ENCODE results near the gene RP2. TPM values are rescaled to one million over a fixed set of nuclear protein-coding genes. Genes with fewer than 3 reads are reported as not detected.
A peak's percentile ranks its signal among the peaks of the same experiment; 100 is the strongest.

RP2 gene
- total and polyA plus RNA-seq, 9 donors: 5.8 to 13.2 (median 8.4) TPM

GRCh38 chrX:46811121-46811520, 25.7 kb upstream of the RP2 start:
- no peaks in the 10 kb centered on the region for H3K36me3 ChIP-seq (ENCODE audit: control insufficient read depth, insufficient read depth, low read length)
- H3K4me1 ChIP-seq (ENCODE audit: control insufficient read depth, insufficient read depth, low read length): no peaks in the 10 kb centered on the region
- no peak overlapping the region for H3K4me3 ChIP-seq (ENCODE audit: low read length)
- H3K27ac ChIP-seq (ENCODE audit: low read length): no peak overlapping the region
- peak; percentile 18 for DNase-seq
- WGBS (ENCODE audit: insufficient coverage): no CpG with 5 or more reads among the region's 1 CpG
- no peaks in the 10 kb centered on the region for H3K9me3 ChIP-seq (replicated peaks; ENCODE audit: control insufficient read depth, low read depth, low read length)
- H3K27me3 ChIP-seq (ENCODE audit: control insufficient read depth, insufficient read depth, low read length): peaks cover 12% of the 10 kb centered on the region

GRCh38 chrX:46812445-46812844, 24.4 kb upstream of the RP2 start:
- WGBS (ENCODE audit: insufficient coverage): 70% methylated on average over 2 of the region's 2 CpGs
- no peaks in the 10 kb centered on the region for H3K9me3 ChIP-seq (replicated peaks; ENCODE audit: control insufficient read depth, low read depth, low read length)
- H3K4me1 ChIP-seq (ENCODE audit: control insufficient read depth, insufficient read depth, low read length): no peaks in the 10 kb centered on the region
- H3K36me3 ChIP-seq (ENCODE audit: control insufficient read depth, insufficient read depth, low read length): no peaks in the 10 kb centered on the region
- H3K27ac ChIP-seq (ENCODE audit: low read length): no peak overlapping the region
- no peak for DNase-seq
- peaks cover 14% of the 10 kb centered on the region for H3K27me3 ChIP-seq (ENCODE audit: control insufficient read depth, insufficient read depth, low read length)
- no peak overlapping the region for H3K4me3 ChIP-seq (ENCODE audit: low read length)

GRCh38 chrX:46814966-46815365, 21.9 kb upstream of the RP2 start:
- 68% methylated on average over 7 of the region's 7 CpGs for WGBS (ENCODE audit: insufficient coverage)

DNA sequence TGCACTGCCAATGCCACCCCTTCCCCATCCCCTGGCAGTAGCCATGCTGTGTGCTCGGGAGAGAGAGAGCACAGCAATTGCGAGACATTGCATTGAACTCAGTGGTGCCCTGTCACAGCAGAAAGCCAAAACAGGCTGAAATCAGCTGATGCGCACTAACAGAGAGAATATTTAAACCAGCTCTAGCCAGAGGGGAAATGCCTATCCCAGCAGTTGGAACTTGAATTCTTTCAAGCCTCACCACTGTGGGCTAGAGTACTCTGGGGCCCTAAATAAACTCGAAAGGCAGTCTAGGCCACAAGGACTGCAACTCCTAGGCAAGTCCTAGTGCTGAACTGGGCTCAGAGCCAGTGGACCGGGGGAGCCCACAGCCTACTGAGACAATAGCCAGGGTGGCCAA, 17.7 kb upstream of the RP2 start:
- 63% methylated on average over 4 of the region's 5 CpGs for WGBS (ENCODE audit: insufficient coverage)
- Histone ChIP-seq H3K27me3 (ENCODE audit: control insufficient read depth, insufficient read depth, low read length) (peaks cover 21% of the 10 kb centered on the region), H3K4me3 (ENCODE audit: low read length) (no peak overlapping the region), H3K27ac (ENCODE audit: low read length) (no peak overlapping the region), H3K36me3 (ENCODE audit: control insufficient read depth, insufficient read depth, low read length) (no peaks in the 10 kb centered on the region), H3K9me3 (replicated peaks; ENCODE audit: control insufficient read depth, low read depth, low read length) (no peaks in the 10 kb centered on the region), H3K4me1 (ENCODE audit: control insufficient read depth, insufficient read depth, low read length) (no peaks in the 10 kb centered on the region)
- DNase-seq: no peak

More at GRCh38 chrX:46814966-46815365, 21.9 kb upstream of the RP2 start:
- no peak for DNase-seq
- no peak overlapping the region for H3K4me3 ChIP-seq (ENCODE audit: low read length)
- H3K4me1 ChIP-seq (ENCODE audit: control insufficient read depth, insufficient read depth, low read length): no peaks in the 10 kb centered on the region
- no peaks in the 10 kb centered on the region for H3K9me3 ChIP-seq (replicated peaks; ENCODE audit: control insufficient read depth, low read depth, low read length)
- H3K27ac ChIP-seq (ENCODE audit: low read length): no peak overlapping the region
- H3K27me3 ChIP-seq (ENCODE audit: control insufficient read depth, insufficient read depth, low read length): peaks cover 23% of the 10 kb centered on the region
- H3K36me3 ChIP-seq (ENCODE audit: control insufficient read depth, insufficient read depth, low read length): no peaks in the 10 kb centered on the region

- no peak for DNase-seq
- no CpG with 5 or more reads among the region's 4 CpGs for WGBS (ENCODE audit: insufficient coverage)
- H3K27ac ChIP-seq (ENCODE audit: low read length): no peak overlapping the region
- no peak overlapping the region for H3K4me3 ChIP-seq (ENCODE audit: low read length)
- no peaks in the 10 kb centered on the region for H3K36me3 ChIP-seq (ENCODE audit: control insufficient read depth, insufficient read depth, low read length)
- H3K27me3 ChIP-seq (ENCODE audit: control insufficient read depth, insufficient read depth, low read length): peaks cover 17% of the 10 kb centered on the region
- no peaks in the 10 kb centered on the region for H3K4me1 ChIP-seq (ENCODE audit: control insufficient read depth, insufficient read depth, low read length)
- no peaks in the 10 kb centered on the region for H3K9me3 ChIP-seq (replicated peaks; ENCODE audit: control insufficient read depth, low read depth, low read length)
These were observed 16.3 kb upstream of the RP2 start for GRCh38 chrX:46820391-46821100.

- WGBS (ENCODE audit: insufficient coverage): 30% methylated on average over 2 of the region's 2 CpGs
- H3K4me3 ChIP-seq (ENCODE audit: low read length): no peak overlapping the region
- H3K27ac ChIP-seq (ENCODE audit: low read length): no peak overlapping the region
- no peaks in the 10 kb centered on the region for H3K4me1 ChIP-seq (ENCODE audit: control insufficient read depth, insufficient read depth, low read length)
- peaks cover 14% of the 10 kb centered on the region for H3K27me3 ChIP-seq (ENCODE audit: control insufficient read depth, insufficient read depth, low read length)
- no peaks in the 10 kb centered on the region for H3K36me3 ChIP-seq (ENCODE audit: control insufficient read depth, insufficient read depth, low read length)
- no peaks in the 10 kb centered on the region for H3K9me3 ChIP-seq (replicated peaks; ENCODE audit: control insufficient read depth, low read depth, low read length)
- no peak for DNase-seq
These were observed 13.4 kb upstream of the RP2 start for GRCh38 chrX:46823481-46823880.

GRCh38 chrX:46831765-46832327, 5.0 kb upstream of the RP2 start:
- peaks cover 9% of the 10 kb centered on the region for H3K27me3 ChIP-seq (ENCODE audit: control insufficient read depth, insufficient read depth, low read length)
- no peak overlapping the region for H3K4me3 ChIP-seq (ENCODE audit: low read length)
- no peak for DNase-seq
- peaks cover 3% of the 10 kb centered on the region for H3K4me1 ChIP-seq (ENCODE audit: control insufficient read depth, insufficient read depth, low read length)
- no peaks in the 10 kb centered on the region for H3K36me3 ChIP-seq (ENCODE audit: control insufficient read depth, insufficient read depth, low read length)
- no peaks in the 10 kb centered on the region for H3K9me3 ChIP-seq (replicated peaks; ENCODE audit: control insufficient read depth, low read depth, low read length)
- WGBS (ENCODE audit: insufficient coverage): 83% methylated on average over 2 of the region's 6 CpGs
- no peak overlapping the region for H3K27ac ChIP-seq (ENCODE audit: low read length)

DNA sequence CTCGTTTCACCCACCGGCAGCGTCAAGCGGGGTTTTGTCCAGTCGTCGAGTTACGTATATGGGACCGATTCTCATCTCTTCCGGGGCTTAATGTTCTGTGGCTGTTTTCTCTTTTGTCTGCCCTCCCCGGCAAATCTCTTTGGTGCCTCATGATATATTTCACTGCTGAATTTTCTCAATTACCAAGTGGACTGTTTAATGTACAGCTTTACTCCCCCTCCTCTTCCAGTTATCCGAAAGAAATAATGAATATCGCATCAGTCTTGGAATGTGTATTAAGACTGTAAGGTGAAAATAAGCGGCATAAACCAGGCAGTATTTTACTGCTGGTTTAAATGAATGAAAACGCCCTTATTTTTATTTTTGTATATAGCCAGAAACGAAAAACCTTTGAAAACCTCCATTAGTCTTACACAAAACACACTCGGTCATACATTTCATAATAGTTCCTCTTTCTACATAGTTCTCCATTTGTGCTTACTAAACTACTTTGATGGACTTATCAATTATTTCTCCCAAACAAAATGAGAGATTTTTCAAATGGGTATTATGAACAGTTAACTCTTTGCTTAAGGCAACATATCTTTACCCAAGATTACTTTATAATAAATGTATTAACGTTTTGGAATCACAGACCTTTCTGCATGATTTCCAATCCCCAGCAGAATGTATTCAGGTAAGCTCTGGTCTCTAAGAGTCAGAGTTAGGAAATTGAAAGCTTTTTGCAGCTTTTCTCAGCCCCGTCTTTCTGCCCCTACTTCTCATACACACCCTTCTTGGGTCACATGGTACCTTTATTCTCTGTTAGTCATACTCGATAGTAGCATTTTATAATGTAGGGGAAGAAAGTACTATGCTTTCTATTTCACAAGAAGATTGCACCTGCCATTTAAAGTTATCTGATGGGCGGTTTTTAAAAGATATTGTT, 979 bp downstream of the RP2 start:
- Histone ChIP-seq H3K4me3 (ENCODE audit: low read length) (peak overlapping the region; percentile 87), H3K4me1 (ENCODE audit: control insufficient read depth, insufficient read depth, low read length) (peaks cover 6% of the 10 kb centered on the region), H3K9me3 (replicated peaks; ENCODE audit: control insufficient read depth, low read depth, low read length) (no peaks in the 10 kb centered on the region), H3K27ac (ENCODE audit: low read length) (peak overlapping the region; percentile 95), H3K36me3 (ENCODE audit: control insufficient read depth, insufficient read depth, low read length) (no peaks in the 10 kb centered on the region), H3K27me3 (ENCODE audit: control insufficient read depth, insufficient read depth, low read length) (peaks cover 9% of the 10 kb centered on the region)
- peak; percentile 54 for DNase-seq
- WGBS (ENCODE audit: insufficient coverage): 31% methylated on average over 9 of the region's 20 CpGs

- no peak for DNase-seq
- peak overlapping the region; percentile 87 for H3K4me3 ChIP-seq (ENCODE audit: low read length)
- peaks cover 6% of the 10 kb centered on the region for H3K4me1 ChIP-seq (ENCODE audit: control insufficient read depth, insufficient read depth, low read length)
- WGBS (ENCODE audit: insufficient coverage): no CpG with 5 or more reads among the region's 1 CpG
- peaks cover 9% of the 10 kb centered on the region for H3K27me3 ChIP-seq (ENCODE audit: control insufficient read depth, insufficient read depth, low read length)
- no peaks in the 10 kb centered on the region for H3K36me3 ChIP-seq (ENCODE audit: control insufficient read depth, insufficient read depth, low read length)
- H3K27ac ChIP-seq (ENCODE audit: low read length): no peak overlapping the region
- no peaks in the 10 kb centered on the region for H3K9me3 ChIP-seq (replicated peaks; ENCODE audit: control insufficient read depth, low read depth, low read length)
These were observed 1.6 kb downstream of the RP2 start for GRCh38 chrX:46838486-46838870.

- H3K4me1 ChIP-seq (ENCODE audit: control insufficient read depth, insufficient read depth, low read length): peaks cover 6% of the 10 kb centered on the region
- H3K4me3 ChIP-seq (ENCODE audit: low read length): no peak overlapping the region
- H3K36me3 ChIP-seq (ENCODE audit: control insufficient read depth, insufficient read depth, low read length): no peaks in the 10 kb centered on the region
- no peaks in the 10 kb centered on the region for H3K9me3 ChIP-seq (replicated peaks; ENCODE audit: control insufficient read depth, low read depth, low read length)
- H3K27me3 ChIP-seq (ENCODE audit: control insufficient read depth, insufficient read depth, low read length): peaks cover 9% of the 10 kb centered on the region
- DNase-seq: no peak
- H3K27ac ChIP-seq (ENCODE audit: low read length): no peak overlapping the region
- WGBS (ENCODE audit: insufficient coverage): no CpG with 5 or more reads among the region's 1 CpG
These were observed 2.2 kb downstream of the RP2 start for GRCh38 chrX:46838974-46839480.
